ENCODE data around the gene HSDL2. TPM values are rescaled to one million over a fixed set of nuclear protein-coding genes. Genes with fewer than 3 reads are reported as not detected.

The HSDL2 gene
- polyA plus RNA-seq, 3 donors, result 6.4 to 34.8 (median 26.9) TPM

DNA sequence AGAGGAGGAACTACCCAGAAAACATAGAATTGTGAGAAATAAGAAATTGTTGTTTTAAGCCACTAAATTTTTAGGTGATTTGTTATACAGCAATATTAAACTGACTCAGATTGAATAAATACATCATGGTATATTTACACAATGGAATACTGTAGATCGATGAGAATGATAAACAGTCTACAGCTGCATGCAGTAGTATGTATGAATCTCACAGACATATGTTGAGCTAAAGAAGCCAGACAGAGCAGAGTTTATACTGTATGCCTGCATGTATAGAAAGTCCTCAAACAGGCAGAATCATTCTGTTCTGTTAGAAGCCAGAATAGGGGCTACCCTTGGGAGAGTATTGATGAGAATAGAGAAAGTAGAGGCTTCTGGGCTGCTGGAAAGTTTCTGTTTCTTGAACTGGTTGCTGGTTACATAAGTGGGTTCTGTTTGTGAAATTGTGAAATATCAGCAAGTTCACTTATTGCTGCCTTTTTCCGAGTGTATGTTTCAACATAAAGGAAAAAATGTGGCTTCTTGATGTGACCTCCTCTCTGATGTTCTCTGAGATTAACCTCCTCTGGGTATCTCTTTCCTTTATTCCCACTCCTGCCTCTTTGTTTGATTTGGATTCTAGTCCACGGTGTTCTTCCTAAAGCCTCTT lies 116.3 kb downstream of the HSDL2 start:
- intact Hi-C loops (cut with micrococcal nuclease), result no loop called here
- peaks cover 28 to 33% of the 10 kb centered on the region in 2 donors for H3K4me1 ChIP-seq (ENCODE audit: control insufficient read depth in 1 of 2, insufficient read depth in 2 of 2, low read length in 2 of 2)
- H3K27ac Mint-ChIP-seq, result peak overlapping the region; percentile 87 to 96 (median 90)
- H3K9me3 ChIP-seq (replicated peaks in 1 of 2; ENCODE audit: control insufficient read depth in 1 of 2, insufficient read depth in 1 of 2, low read length in 2 of 2), result peaks cover 0 to 4% of the 10 kb centered on the region in 2 donors
- peaks cover 11 to 26% of the 10 kb centered on the region in 2 donors for H3K36me3 Mint-ChIP-seq
- peaks cover 14 to 22% (median 15%) of the 10 kb centered on the region in 7 donors for H3K9me3 Mint-ChIP-seq
- H3K9ac ChIP-seq (ENCODE audit: insufficient read depth, low read length, poor library complexity, severe bottlenecking), result peak overlapping the region; percentile 25
- peak overlapping the region in 1 of 2 donors; percentile 83 for H3K27ac ChIP-seq (ENCODE audit: low read depth in 1 of 2, low read length in 2 of 2)
- H2AFZ ChIP-seq (ENCODE audit: insufficient read depth, low read depth, low read length, poor library complexity, severe bottlenecking), result peak overlapping the region; percentile 41
- H3K4me3 ChIP-seq (replicated peaks in 1 of 3; ENCODE audit: low read depth in 2 of 3, low read length in 3 of 3), result peak overlapping the region in 2 of 3 experiments; percentile 6 to 50
- peaks cover 75% of the 10 kb centered on the region for H3K79me2 ChIP-seq (ENCODE audit: insufficient read depth, low read length)
- TF ChIP-seq, protein P1, sequence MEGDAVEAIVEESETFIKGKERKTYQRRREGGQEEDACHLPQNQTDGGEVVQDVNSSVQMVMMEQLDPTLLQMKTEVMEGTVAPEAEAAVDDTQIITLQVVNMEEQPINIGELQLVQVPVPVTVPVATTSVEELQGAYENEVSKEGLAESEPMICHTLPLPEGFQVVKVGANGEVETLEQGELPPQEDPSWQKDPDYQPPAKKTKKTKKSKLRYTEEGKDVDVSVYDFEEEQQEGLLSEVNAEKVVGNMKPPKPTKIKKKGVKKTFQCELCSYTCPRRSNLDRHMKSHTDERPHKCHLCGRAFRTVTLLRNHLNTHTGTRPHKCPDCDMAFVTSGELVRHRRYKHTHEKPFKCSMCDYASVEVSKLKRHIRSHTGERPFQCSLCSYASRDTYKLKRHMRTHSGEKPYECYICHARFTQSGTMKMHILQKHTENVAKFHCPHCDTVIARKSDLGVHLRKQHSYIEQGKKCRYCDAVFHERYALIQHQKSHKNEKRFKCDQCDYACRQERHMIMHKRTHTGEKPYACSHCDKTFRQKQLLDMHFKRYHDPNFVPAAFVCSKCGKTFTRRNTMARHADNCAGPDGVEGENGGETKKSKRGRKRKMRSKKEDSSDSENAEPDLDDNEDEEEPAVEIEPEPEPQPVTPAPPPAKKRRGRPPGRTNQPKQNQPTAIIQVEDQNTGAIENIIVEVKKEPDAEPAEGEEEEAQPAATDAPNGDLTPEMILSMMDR (IDR thresholded peaks at IDR 0.05), result no peak
- peaks cover 0 to 13% of the 10 kb centered on the region in 2 donors for H3K36me3 ChIP-seq (replicated peaks in 1 of 2; ENCODE audit: control insufficient read depth in 1 of 2, insufficient read depth in 2 of 2, low read length in 2 of 2)
- H4K20me1 ChIP-seq (ENCODE audit: insufficient read depth, low read length), result no peaks in the 10 kb centered on the region
- 0% methylated on average over 1 of the region's 3 CpGs for WGBS (ENCODE audit: insufficient coverage)
- DNase-seq, result peak; percentile 16 to 58 (median 55)
- H3K4me1 Mint-ChIP-seq, result peaks cover 46% of the 10 kb centered on the region
- no peaks in the 10 kb centered on the region for H3K27me3 Mint-ChIP-seq (ENCODE audit: low read depth in 3 of 3)
- H3K4me3 Mint-ChIP-seq, result peak overlapping the region; percentile 0 to 84
- no peaks in the 10 kb centered on the region for H3K27me3 ChIP-seq (ENCODE audit: control insufficient read depth in 2 of 2, insufficient read depth in 2 of 2, low read length in 2 of 2)
- H3K4me2 ChIP-seq (replicated peaks; ENCODE audit: extremely low read depth, low read length, poor library complexity, severe bottlenecking), result peak overlapping the region; percentile 61

DNA sequence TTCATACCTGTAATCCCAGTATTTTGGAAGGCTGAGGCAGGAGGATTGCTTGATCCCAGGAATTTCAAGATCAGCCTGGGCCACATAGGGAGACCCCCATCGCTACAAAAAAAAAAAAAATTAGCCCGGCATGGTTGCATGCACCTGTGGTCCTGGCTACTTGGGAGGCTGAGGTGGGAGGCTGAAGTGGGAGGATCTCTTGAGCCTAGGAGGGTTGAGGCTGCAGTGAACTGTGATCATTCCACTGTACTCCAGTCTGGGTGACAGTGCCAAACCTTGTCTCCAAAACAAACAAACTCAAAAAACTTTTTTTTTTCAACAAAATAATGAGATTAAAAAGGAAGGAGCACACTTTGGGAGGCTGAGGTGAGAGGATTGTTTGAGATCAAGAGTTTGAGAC lies 120.9 kb downstream of the HSDL2 start:
- H3K79me2 ChIP-seq (ENCODE audit: insufficient read depth, low read length), result peaks cover 61% of the 10 kb centered on the region

More for the DNA sequence above, 120.9 kb downstream of the HSDL2 start:
- Mint-ChIP-seq H3K4me3 (no peak overlapping the region), H3K27ac (peak overlapping the region in 1 of 7 donors; percentile 24), H3K36me3 (peaks cover 5 to 6% of the 10 kb centered on the region in 2 donors), H3K9me3 (peaks cover 0 to 3% (median 0%) of the 10 kb centered on the region in 7 donors), H3K4me1 (peaks cover 25% of the 10 kb centered on the region), H3K27me3 (ENCODE audit: low read depth in 3 of 3) (peaks cover 0 to 4% (median 0%) of the 10 kb centered on the region in 3 donors)
- DNase-seq, result no peak
- TF ChIP-seq, protein P1 (IDR thresholded peaks at IDR 0.05), result no peak
- WGBS (ENCODE audit: insufficient coverage), result 86% methylated on average over 1 of the region's 2 CpGs
- no peak overlapping the region for H2AFZ ChIP-seq (ENCODE audit: insufficient read depth, low read depth, low read length, poor library complexity, severe bottlenecking)
- H3K4me2 ChIP-seq (replicated peaks; ENCODE audit: extremely low read depth, low read length, poor library complexity, severe bottlenecking), result no peak overlapping the region
- peaks cover 18 to 19% of the 10 kb centered on the region in 2 donors for H3K4me1 ChIP-seq (ENCODE audit: control insufficient read depth in 1 of 2, insufficient read depth in 2 of 2, low read length in 2 of 2)
- H4K20me1 ChIP-seq (ENCODE audit: insufficient read depth, low read length), result no peaks in the 10 kb centered on the region
- H3K36me3 ChIP-seq (replicated peaks in 1 of 2; ENCODE audit: control insufficient read depth in 1 of 2, insufficient read depth in 2 of 2, low read length in 2 of 2), result no peaks in the 10 kb centered on the region
- intact Hi-C loops (cut with micrococcal nuclease), result no loop called here
- H3K9ac ChIP-seq (ENCODE audit: insufficient read depth, low read length, poor library complexity, severe bottlenecking), result no peak overlapping the region
- no peak overlapping the region for H3K27ac ChIP-seq (ENCODE audit: low read depth in 1 of 2, low read length in 2 of 2)
- no peaks in the 10 kb centered on the region for H3K9me3 ChIP-seq (replicated peaks in 1 of 2; ENCODE audit: control insufficient read depth in 1 of 2, insufficient read depth in 1 of 2, low read length in 2 of 2)
- H3K4me3 ChIP-seq (replicated peaks in 1 of 3; ENCODE audit: low read depth in 2 of 3, low read length in 3 of 3), result no peak overlapping the region
- no peaks in the 10 kb centered on the region for H3K27me3 ChIP-seq (ENCODE audit: control insufficient read depth in 2 of 2, insufficient read depth in 2 of 2, low read length in 2 of 2)

All from CD14-positive monocyte (primary cell).